Measurements from ENCODE around the gene MADCAM1.
A peak's percentile ranks its signal among the peaks of the same experiment; 100 is the strongest.

The MADCAM1 gene

GRCh38 chr19:460877-461720, 35.2 kb upstream of the MADCAM1 start, which contains the start of gene SHC2:
SHC2 (minus strand) TSS chr19:461033; CDS start chr19:460996, 37 bp downstream.
- FAIRE-seq (no peak), DNase-seq (ENCODE audit: insufficient read length, low spot score) (no peak)
- TF ChIP-seq CTCF (IDR thresholded peaks at IDR 0.05; ENCODE audit: insufficient read depth, missing control alignments), result no peak

- FAIRE-seq (no peak), DNase-seq (ENCODE audit: insufficient read length, low spot score) (peak; percentile 95)
- no peak for TF ChIP-seq CTCF (IDR thresholded peaks at IDR 0.05; ENCODE audit: insufficient read depth, missing control alignments)
Measured at GRCh38 chr19:461721-462551, 34.4 kb upstream of the MADCAM1 start.

- FAIRE-seq, result no peak
- no peak for TF ChIP-seq CTCF (IDR thresholded peaks at IDR 0.05; ENCODE audit: insufficient read depth, missing control alignments)
- DNase-seq (ENCODE audit: insufficient read length, low spot score), result no peak
Measured at GRCh38 chr19:463483-464207, 32.6 kb upstream of the MADCAM1 start.

- DNase-seq (ENCODE audit: insufficient read length, low spot score), result no peak
- no peak for FAIRE-seq
- no peak for TF ChIP-seq CTCF (IDR thresholded peaks at IDR 0.05; ENCODE audit: insufficient read depth, missing control alignments)
Measured at GRCh38 chr19:464208-464545, 32.1 kb upstream of the MADCAM1 start.

GRCh38 chr19:465056-465816, 31.1 kb upstream of the MADCAM1 start:
- FAIRE-seq (no peak), DNase-seq (ENCODE audit: insufficient read length, low spot score) (no peak)
- TF ChIP-seq CTCF (IDR thresholded peaks at IDR 0.05; ENCODE audit: insufficient read depth, missing control alignments), result no peak

- FAIRE-seq (no peak), DNase-seq (ENCODE audit: insufficient read length, low spot score) (no peak)
- TF ChIP-seq CTCF (IDR thresholded peaks at IDR 0.05; ENCODE audit: insufficient read depth, missing control alignments), result no peak
Measured at GRCh38 chr19:467554-467953, 28.7 kb upstream of the MADCAM1 start.
